BE2C (cell line): Measurements from ENCODE around the gene DOCK1.

Experiments used
- DNase-seq: peaks from one replicate; pipeline ENCODE4 v3.0.0-alpha.2; 2020
- H3K27me3 ChIP-seq: fragments of 250-450 bp; sonication (Bioruptor Pico); 2 replicates; pipeline ENCODE4 v1.5.1; 2020; ENCODE audit warnings: mild to moderate bottlenecking
- H3K36me3 ChIP-seq: fragments of 250-450 bp; sonication (Bioruptor Pico); 2 replicates; pipeline ENCODE4 v1.5.1; 2020; ENCODE audit warnings: mild to moderate bottlenecking
- H3K4me1 ChIP-seq: fragments of 250-450 bp; sonication (Bioruptor Pico); 2 replicates; pipeline ENCODE4 v1.5.1; 2020
- H3K4me3 ChIP-seq: 2 replicates; pipeline ENCODE4 v1.5.1; 2011; ENCODE audit warnings: low read depth, low read length
- H3K9me3 ChIP-seq: fragments of 250-450 bp; sonication (Bioruptor Pico); 2 replicates; pipeline ENCODE4 v1.5.1; 2020
- CTCF ChIP-seq: IDR thresholded peaks from 2 replicates; pipeline ENCODE4 v1.5.1; 2012; ENCODE audit warnings: mild to moderate bottlenecking, low read depth, low read length

DOCK1 gene

GRCh38 chr10:127418536-127419168, 513.4 kb downstream of the DOCK1 start:
- Histone ChIP-seq H3K36me3 (no peaks in the 10 kb centered on the region), H3K9me3 (no peaks in the 10 kb centered on the region), H3K4me3 (no peak overlapping the region), H3K4me1 (no peaks in the 10 kb centered on the region), H3K27me3 (peaks cover 3% of the 10 kb centered on the region)
- no peak for TF ChIP-seq CTCF
- no peak for DNase-seq

- Histone ChIP-seq H3K4me1 (peaks cover 2% of the 10 kb centered on the region; the same call in 1 of the 2 replicates), H3K36me3 (no peaks in the 10 kb centered on the region), H3K9me3 (no peaks in the 10 kb centered on the region), H3K4me3 (no peak overlapping the region), H3K27me3 (peaks cover 3% of the 10 kb centered on the region)
- DNase-seq, result no peak
- no peak for TF ChIP-seq CTCF
Observed at GRCh38 chr10:127420138-127420684, 515.0 kb downstream of the DOCK1 start.

GRCh38 chr10:127423218-127423915, 518.1 kb downstream of the DOCK1 start:
- H3K36me3 ChIP-seq, result no peaks in the 10 kb centered on the region
- H3K9me3 ChIP-seq, result no peaks in the 10 kb centered on the region
- no peak for TF ChIP-seq CTCF
- H3K27me3 ChIP-seq, result peaks cover 3% of the 10 kb centered on the region
- H3K4me1 ChIP-seq, result peaks cover 2% of the 10 kb centered on the region; the same call in 1 of the 2 replicates
- DNase-seq, result no peak
- H3K4me3 ChIP-seq, result no peak overlapping the region

- no peak overlapping the region for H3K4me3 ChIP-seq
- DNase-seq, result peak; percentile 20
- TF ChIP-seq CTCF, result no peak
- peaks cover 3% of the 10 kb centered on the region for H3K27me3 ChIP-seq
- no peaks in the 10 kb centered on the region for H3K9me3 ChIP-seq
- no peaks in the 10 kb centered on the region for H3K36me3 ChIP-seq
- H3K4me1 ChIP-seq, result peaks cover 2% of the 10 kb centered on the region; the same call in 1 of the 2 replicates
Observed at GRCh38 chr10:127424594-127425264, 519.5 kb downstream of the DOCK1 start.

- Histone ChIP-seq H3K4me1 (peaks cover 2% of the 10 kb centered on the region; the same call in 1 of the 2 replicates), H3K27me3 (peaks cover 3% of the 10 kb centered on the region), H3K4me3 (no peak overlapping the region), H3K36me3 (no peaks in the 10 kb centered on the region), H3K9me3 (no peaks in the 10 kb centered on the region)
- no peak for DNase-seq
- no peak for TF ChIP-seq CTCF
Observed at GRCh38 chr10:127426746-127427145, 521.5 kb downstream of the DOCK1 start.
